Caco-2 (cell line): ENCODE data around the gene SMIM23. TPM values are rescaled to one million over a fixed set of nuclear protein-coding genes. Genes with fewer than 3 reads are reported as not detected.

Experiments
- BruUV-seq: library from RNA; stranded (reverse); fragments of 400-500 nt; replicated peaks from 2 replicates; lab custom pipeline; 2021; lab: Mats Ljungman, UMichigan
- CTCF ChIA-PET: fragments of 300-600 bp; sonication (Branson Sonifier 250); formaldehyde crosslinking; loops from one replicate; lab custom pipeline; 2022; ENCODE audit warnings: antibody characterized with exemption; lab: Charles Lee
- POLR2A ChIA-PET: fragments of 300-600 bp; sonication (Branson Sonifier 250); formaldehyde crosslinking; loops from one replicate; lab custom pipeline; 2022; ENCODE audit warnings: antibody characterized with exemption; lab: Charles Lee
- DNase-seq, 2 experiments: peaks; one replicate each; pipeline versions ENCODE4 v3.0.0 to v3.0.0-alpha.2; 2020 to 2022
- H3K27me3 ChIP-seq: replicated peaks from 2 replicates; pipeline ENCODE4 v1.6.0; 2011; ENCODE audit warnings: low read length; ENCODE audit not compliant: control insufficient read depth, insufficient read depth
- H3K36me3 ChIP-seq: 2 replicates; pipeline ENCODE4 v1.5.1; 2011; ENCODE audit warnings: low read length; ENCODE audit not compliant: control insufficient read depth, insufficient read depth
- H3K4me1 ChIP-seq: fragments of 250-450 bp; sonication (Bioruptor Pico); 2 replicates; pipeline ENCODE4 v1.5.1; 2020; ENCODE audit warnings: mild to moderate bottlenecking
- H3K4me3 ChIP-seq: 2 replicates; pipeline ENCODE4 v1.5.1; 2011; ENCODE audit warnings: low read depth, mild to moderate bottlenecking, control low read depth, low read length
- H3K9me3 ChIP-seq: fragments of 250-450 bp; sonication (Bioruptor Pico); 2 replicates; pipeline ENCODE4 v1.5.1; 2020; ENCODE audit warnings: mild to moderate bottlenecking, moderate library complexity
- H3K27ac Mint-ChIP-seq: one replicate; pipeline ENCODE4 v1.8.0; 2022; ENCODE audit warnings: mixed read lengths; ENCODE audit not compliant: unreplicated experiment
- H3K27me3 Mint-ChIP-seq: one replicate; pipeline ENCODE4 v1.8.0; 2022; ENCODE audit warnings: mixed read lengths; ENCODE audit not compliant: insufficient read depth, unreplicated experiment
- H3K36me3 Mint-ChIP-seq: one replicate; pipeline ENCODE4 v1.8.0; 2022; ENCODE audit warnings: mild to moderate bottlenecking, mixed read lengths; ENCODE audit not compliant: insufficient read depth, unreplicated experiment
- H3K4me1 Mint-ChIP-seq: one replicate; pipeline ENCODE4 v1.8.0; 2022; ENCODE audit warnings: low read depth, mixed read lengths; ENCODE audit not compliant: unreplicated experiment
- H3K4me3 Mint-ChIP-seq: one replicate; pipeline ENCODE4 v1.8.0; 2022; ENCODE audit warnings: mild to moderate bottlenecking, moderate library complexity, mixed read lengths; ENCODE audit not compliant: unreplicated experiment
- H3K9me3 Mint-ChIP-seq: one replicate; pipeline ENCODE4 v1.8.0; 2022; ENCODE audit warnings: mixed read lengths; ENCODE audit not compliant: unreplicated experiment
- intact Hi-C: fragments of 100-400 bp; cut with micrococcal nuclease; formaldehyde crosslinking; loops from one replicate; pipeline ENCODE4 v1.10.0; 2022; ENCODE audit not compliant: unreplicated experiment
- total RNA-seq: library from RNA; stranded (reverse); gene quantifications from 2 replicates; pipeline ENCODE4 v1.2.3, GENCODE V29; 2022
- TF ChIP-seq, protein P1 (sequence below), 2 experiments: fragments of 200-600 bp in 1 of 2; IDR thresholded peaks; 1 replicate in 1 of 2; 2 replicates in 1 of 2; pipeline versions ENCODE4 v1.5.1 to v1.8.0; 2011 to 2022; ENCODE audit warnings: antibody characterized with exemption in 1 of 2, control low read depth in 1 of 2, inconsistent platforms in 1 of 2, low read depth in 1 of 2, low read length in 1 of 2, mild to moderate bottlenecking in 1 of 2, moderate library complexity in 1 of 2; ENCODE audit not compliant: insufficient read depth in 1 of 2, severe bottlenecking in 1 of 2, unreplicated experiment in 1 of 2

The SMIM23 gene
- total RNA-seq, 1 experiment from 2014 or later = not detected

DNA sequence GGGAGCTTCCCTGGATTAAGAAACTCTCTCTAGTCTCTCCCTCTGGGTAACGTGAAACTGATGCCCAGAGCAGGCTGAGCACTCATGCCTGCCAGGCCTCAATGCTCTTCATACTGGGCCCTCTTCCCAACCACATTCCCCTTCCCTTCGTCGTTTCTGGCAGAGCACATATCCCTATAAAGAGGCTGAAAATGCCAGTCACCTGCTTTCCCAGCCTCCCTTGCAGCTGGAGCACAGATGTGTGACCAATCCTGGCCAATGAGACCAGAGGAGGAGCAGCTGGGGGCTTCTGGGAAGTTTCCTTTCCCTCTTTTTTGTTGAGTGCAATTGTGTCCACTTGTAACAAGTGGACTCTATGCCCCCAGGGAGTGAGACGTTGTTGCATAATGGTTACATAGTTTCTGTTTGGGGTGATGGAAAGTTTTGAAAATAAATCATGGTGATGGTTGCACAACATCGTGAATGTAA lies 30.2 kb upstream of the SMIM23 start:
- intact Hi-C loops = no loop called here
- no peaks in the 10 kb centered on the region for H3K36me3 ChIP-seq
- no peaks in the 10 kb centered on the region for H3K36me3 Mint-ChIP-seq
- no TSS peak for BruUV-seq
- no peaks in the 10 kb centered on the region for H3K9me3 Mint-ChIP-seq
- no peak overlapping the region for H3K4me3 Mint-ChIP-seq
- H3K4me1 Mint-ChIP-seq = no peaks in the 10 kb centered on the region
- no peaks in the 10 kb centered on the region for H3K4me1 ChIP-seq
- no peak for DNase-seq
- H3K9me3 ChIP-seq = no peaks in the 10 kb centered on the region
- TF ChIP-seq, protein P1, sequence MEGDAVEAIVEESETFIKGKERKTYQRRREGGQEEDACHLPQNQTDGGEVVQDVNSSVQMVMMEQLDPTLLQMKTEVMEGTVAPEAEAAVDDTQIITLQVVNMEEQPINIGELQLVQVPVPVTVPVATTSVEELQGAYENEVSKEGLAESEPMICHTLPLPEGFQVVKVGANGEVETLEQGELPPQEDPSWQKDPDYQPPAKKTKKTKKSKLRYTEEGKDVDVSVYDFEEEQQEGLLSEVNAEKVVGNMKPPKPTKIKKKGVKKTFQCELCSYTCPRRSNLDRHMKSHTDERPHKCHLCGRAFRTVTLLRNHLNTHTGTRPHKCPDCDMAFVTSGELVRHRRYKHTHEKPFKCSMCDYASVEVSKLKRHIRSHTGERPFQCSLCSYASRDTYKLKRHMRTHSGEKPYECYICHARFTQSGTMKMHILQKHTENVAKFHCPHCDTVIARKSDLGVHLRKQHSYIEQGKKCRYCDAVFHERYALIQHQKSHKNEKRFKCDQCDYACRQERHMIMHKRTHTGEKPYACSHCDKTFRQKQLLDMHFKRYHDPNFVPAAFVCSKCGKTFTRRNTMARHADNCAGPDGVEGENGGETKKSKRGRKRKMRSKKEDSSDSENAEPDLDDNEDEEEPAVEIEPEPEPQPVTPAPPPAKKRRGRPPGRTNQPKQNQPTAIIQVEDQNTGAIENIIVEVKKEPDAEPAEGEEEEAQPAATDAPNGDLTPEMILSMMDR (IDR thresholded peaks at IDR 0.05; ENCODE audit: insufficient read depth in 1 of 2, low read depth in 1 of 2, low read length in 1 of 2, severe bottlenecking in 1 of 2, unreplicated experiment in 1 of 2) = no peak
- peaks cover 3% of the 10 kb centered on the region for H3K27me3 Mint-ChIP-seq
- POLR2A ChIA-PET = no interaction called here
- CTCF ChIA-PET = no interaction called here
- H3K27me3 ChIP-seq = no peaks in the 10 kb centered on the region
- H3K4me3 ChIP-seq = no peak overlapping the region
- H3K27ac Mint-ChIP-seq = no peak overlapping the region

DNA sequence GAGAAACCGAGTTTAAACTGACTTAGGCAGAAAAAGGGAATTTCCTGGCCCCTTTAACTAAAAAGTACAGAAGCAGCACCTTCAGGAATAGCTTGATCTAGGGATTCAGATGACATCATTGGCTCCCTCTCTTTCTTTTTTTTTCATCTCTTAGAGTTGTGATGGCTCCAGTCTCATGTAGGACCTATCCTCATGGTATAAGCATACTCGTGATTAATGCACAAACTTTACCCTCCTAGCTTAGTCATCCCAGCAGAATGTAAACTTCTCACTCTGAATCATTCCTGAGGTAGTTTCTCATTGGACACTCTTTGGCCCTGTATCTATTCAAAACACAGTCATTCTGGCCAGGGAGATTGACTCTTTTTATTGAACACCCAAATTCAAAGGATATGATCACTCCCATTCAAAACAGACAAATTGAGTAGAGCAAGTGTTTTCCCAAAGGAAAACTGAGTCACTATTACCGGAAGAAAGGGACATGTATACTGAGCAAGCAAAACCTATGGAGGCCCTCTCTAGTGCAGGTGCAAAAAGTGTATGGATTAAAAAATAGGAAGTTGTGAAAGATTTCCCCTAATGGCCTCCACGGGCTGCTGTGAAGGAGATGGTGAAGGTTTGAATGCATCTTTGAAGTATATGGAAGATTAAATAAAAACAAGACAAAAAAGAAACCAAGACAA lies 27.6 kb upstream of the SMIM23 start:
- Mint-ChIP-seq H3K4me1 (no peaks in the 10 kb centered on the region), H3K36me3 (no peaks in the 10 kb centered on the region), H3K27ac (no peak overlapping the region), H3K4me3 (no peak overlapping the region), H3K27me3 (peaks cover 3% of the 10 kb centered on the region), H3K9me3 (no peaks in the 10 kb centered on the region)
- no peaks in the 10 kb centered on the region for H3K27me3 ChIP-seq
- intact Hi-C loops = no loop called here
- H3K4me1 ChIP-seq = no peaks in the 10 kb centered on the region
- TF ChIP-seq, protein P1 (IDR thresholded peaks at IDR 0.05; ENCODE audit: insufficient read depth in 1 of 2, low read depth in 1 of 2, low read length in 1 of 2, severe bottlenecking in 1 of 2, unreplicated experiment in 1 of 2) = no peak
- POLR2A ChIA-PET = no interaction called here
- no peaks in the 10 kb centered on the region for H3K9me3 ChIP-seq
- H3K4me3 ChIP-seq = no peak overlapping the region
- no TSS peak for BruUV-seq
- CTCF ChIA-PET = no interaction called here
- H3K36me3 ChIP-seq = no peaks in the 10 kb centered on the region
- DNase-seq = no peak

DNA sequence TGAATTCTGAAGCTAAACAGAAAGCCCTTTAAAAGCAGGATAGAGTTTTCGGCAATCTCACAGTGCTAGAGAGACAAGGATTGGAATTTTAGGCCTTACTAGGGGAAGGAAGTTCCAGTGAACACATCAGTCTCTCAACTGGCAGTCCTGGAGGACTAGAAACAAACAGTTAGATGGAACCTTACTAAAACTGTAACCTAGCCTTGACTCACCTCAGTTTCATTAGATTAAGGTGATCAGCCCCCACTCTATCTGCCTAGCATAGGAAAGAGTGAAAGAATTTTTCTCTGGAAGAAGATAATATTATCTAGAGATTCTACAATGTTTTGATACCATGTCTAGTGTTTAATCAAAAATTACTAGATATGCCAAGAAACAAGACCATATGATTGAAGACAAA lies 25.8 kb upstream of the SMIM23 start:
- no TSS peak for BruUV-seq
- TF ChIP-seq, protein P1 (IDR thresholded peaks at IDR 0.05; ENCODE audit: insufficient read depth in 1 of 2, low read depth in 1 of 2, low read length in 1 of 2, severe bottlenecking in 1 of 2, unreplicated experiment in 1 of 2) = no peak
- no peak overlapping the region for H3K27ac Mint-ChIP-seq
- no peaks in the 10 kb centered on the region for H3K36me3 ChIP-seq
- H3K9me3 ChIP-seq = no peaks in the 10 kb centered on the region
- H3K27me3 Mint-ChIP-seq = peaks cover 9% of the 10 kb centered on the region
- H3K4me3 ChIP-seq = no peak overlapping the region
- no peaks in the 10 kb centered on the region for H3K9me3 Mint-ChIP-seq
- no peak overlapping the region for H3K4me3 Mint-ChIP-seq
- DNase-seq = no peak
- H3K4me1 ChIP-seq = no peaks in the 10 kb centered on the region
- CTCF ChIA-PET = no interaction called here
- intact Hi-C loops = no loop called here
- no peaks in the 10 kb centered on the region; the same call in 1 of the 2 replicates for H3K27me3 ChIP-seq
- POLR2A ChIA-PET = no interaction called here
- no peaks in the 10 kb centered on the region for H3K36me3 Mint-ChIP-seq
- H3K4me1 Mint-ChIP-seq = no peaks in the 10 kb centered on the region
